Measurements from ENCODE around the gene ZDHHC7. TPM values are rescaled to one million over a fixed set of nuclear protein-coding genes. Genes with fewer than 3 reads are reported as not detected.

Gene ZDHHC7
- total RNA-seq, 1 donor from 2014 or later = 79.7 TPM

DNA sequence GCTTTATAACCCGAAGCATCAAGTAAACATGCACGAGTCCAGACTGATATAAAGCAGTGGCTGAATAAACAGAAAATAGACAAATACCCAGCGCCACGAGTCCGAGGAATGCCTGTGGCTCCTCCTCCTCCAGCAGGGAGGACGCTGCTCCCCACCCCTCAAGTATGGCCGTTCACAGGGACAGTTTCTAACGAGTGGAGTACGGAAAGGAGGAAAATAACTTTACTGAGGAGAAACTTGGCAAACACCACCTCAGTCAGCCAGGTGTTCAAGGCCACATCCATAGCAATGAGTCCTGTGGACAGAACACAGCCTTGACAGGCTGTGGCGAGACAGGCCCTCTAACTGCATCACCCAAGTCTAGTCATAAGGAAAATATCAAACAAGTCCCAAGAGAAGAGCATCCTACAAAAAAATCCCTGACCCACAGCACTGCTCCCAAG is 9.2 kb downstream of the ZDHHC7 start:
- ATAC-seq (no peak), DNase-seq (no peak)
- Histone ChIP-seq H3K27me3 (no peaks in the 10 kb centered on the region), H3K27ac (peak overlapping the region; percentile 71), H3K4me1 (peaks cover 68% of the 10 kb centered on the region), H3K9me3 (no peaks in the 10 kb centered on the region), H3K36me3 (peaks cover 15% of the 10 kb centered on the region), H3K4me3 (no peak overlapping the region)
- TF ChIP-seq, protein P1, sequence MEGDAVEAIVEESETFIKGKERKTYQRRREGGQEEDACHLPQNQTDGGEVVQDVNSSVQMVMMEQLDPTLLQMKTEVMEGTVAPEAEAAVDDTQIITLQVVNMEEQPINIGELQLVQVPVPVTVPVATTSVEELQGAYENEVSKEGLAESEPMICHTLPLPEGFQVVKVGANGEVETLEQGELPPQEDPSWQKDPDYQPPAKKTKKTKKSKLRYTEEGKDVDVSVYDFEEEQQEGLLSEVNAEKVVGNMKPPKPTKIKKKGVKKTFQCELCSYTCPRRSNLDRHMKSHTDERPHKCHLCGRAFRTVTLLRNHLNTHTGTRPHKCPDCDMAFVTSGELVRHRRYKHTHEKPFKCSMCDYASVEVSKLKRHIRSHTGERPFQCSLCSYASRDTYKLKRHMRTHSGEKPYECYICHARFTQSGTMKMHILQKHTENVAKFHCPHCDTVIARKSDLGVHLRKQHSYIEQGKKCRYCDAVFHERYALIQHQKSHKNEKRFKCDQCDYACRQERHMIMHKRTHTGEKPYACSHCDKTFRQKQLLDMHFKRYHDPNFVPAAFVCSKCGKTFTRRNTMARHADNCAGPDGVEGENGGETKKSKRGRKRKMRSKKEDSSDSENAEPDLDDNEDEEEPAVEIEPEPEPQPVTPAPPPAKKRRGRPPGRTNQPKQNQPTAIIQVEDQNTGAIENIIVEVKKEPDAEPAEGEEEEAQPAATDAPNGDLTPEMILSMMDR (IDR thresholded peaks at IDR 0.05) = no peak
- intact Hi-C loops (cut with DNase I) = no loop called here

DNA sequence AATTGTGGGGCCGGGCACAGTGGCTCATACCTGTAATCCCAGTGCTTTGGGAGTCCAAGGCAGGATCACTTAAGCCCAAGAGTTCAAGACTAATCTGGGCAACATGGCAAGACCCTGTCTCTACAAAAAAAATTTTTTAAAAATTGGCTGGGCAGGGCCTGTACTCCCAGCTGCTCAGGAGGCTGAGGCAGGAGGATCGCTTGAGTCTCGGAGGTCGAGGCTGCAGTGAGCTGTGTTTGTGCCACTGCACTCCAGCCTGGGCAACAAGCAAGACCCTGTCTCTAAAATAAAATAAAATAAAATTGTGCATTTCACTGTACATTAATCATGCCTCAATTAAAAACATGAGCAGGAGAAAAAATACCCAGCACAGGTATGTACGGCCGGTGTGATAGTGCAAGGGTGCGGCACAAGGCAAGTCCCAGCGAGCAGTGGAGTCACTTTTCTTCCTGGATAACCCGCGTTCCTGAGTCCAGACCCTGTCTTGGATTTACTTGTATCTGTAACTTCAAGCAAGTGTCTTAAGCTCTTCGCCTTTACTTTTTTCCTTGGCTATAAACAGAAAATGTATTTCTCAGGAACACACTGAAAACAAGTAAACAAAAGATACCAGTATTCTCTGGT is 11.4 kb downstream of the ZDHHC7 start:
- no peak for DNase-seq
- H3K27me3 ChIP-seq = no peaks in the 10 kb centered on the region
- no peak for ATAC-seq
- peak overlapping the region; percentile 74 for H3K27ac ChIP-seq
- H3K9me3 ChIP-seq = no peaks in the 10 kb centered on the region
- TF ChIP-seq, protein P1 (IDR thresholded peaks at IDR 0.05) = no peak
- H3K4me1 ChIP-seq = peaks cover 65% of the 10 kb centered on the region
- peaks cover 15% of the 10 kb centered on the region for H3K36me3 ChIP-seq
- no peak overlapping the region for H3K4me3 ChIP-seq
- intact Hi-C loops (cut with DNase I) = no loop called here

DNA sequence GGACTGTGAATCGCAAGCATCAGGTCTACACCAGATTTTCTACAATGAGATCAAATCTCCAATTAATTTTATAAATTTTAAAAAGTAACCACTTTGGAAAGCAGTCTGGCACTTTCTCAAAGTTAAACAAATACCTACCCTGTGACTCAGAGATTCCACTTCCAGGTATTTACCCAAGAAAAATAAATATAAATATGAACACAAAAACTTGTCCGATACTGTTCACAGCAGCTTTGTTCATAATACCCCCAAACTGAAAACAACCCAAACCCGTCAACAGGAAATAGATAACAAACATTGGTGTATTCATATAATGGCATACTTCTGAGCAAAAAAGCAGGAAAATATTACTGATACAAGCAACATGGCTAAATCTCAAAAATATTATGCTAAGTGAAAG is 12.1 kb downstream of the ZDHHC7 start:
- Histone ChIP-seq H3K36me3 (peaks cover 18% of the 10 kb centered on the region), H3K9me3 (no peaks in the 10 kb centered on the region), H3K4me1 (peaks cover 65% of the 10 kb centered on the region), H3K4me3 (no peak overlapping the region), H3K27me3 (no peaks in the 10 kb centered on the region), H3K27ac (peak overlapping the region; percentile 74)
- DNase-seq = no peak
- TF ChIP-seq, protein P1 (IDR thresholded peaks at IDR 0.05) = no peak
- intact Hi-C loops (cut with DNase I) = no loop called here
- no peak for ATAC-seq

DNA sequence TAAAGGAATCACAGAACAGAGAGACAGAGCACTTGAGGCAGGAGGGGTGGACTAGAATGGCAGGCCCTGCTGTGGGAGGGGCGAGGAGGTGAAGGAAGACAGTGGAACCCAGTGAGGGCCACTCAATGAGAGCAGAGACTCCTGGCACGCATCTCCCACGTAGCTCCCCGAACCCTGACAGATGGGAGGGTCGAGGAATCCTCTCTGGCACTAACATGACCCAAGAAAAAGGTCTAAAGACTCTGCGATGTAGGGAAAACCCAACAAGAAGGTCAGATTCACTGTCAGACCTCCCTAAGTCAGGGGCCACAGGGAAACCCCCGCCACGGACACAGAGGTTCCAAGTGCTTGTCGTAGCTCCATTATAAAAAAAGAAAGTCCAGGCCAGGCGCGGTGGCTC is 15.0 kb downstream of the ZDHHC7 start:
- no peaks in the 10 kb centered on the region for H3K27me3 ChIP-seq
- intact Hi-C loops (cut with DNase I) = no loop called here
- TF ChIP-seq, protein P1 (IDR thresholded peaks at IDR 0.05) = no peak
- ATAC-seq (no peak), DNase-seq (no peak)
- H3K27ac ChIP-seq = peak overlapping the region; percentile 66
- peaks cover 62% of the 10 kb centered on the region for H3K4me1 ChIP-seq
- no peak overlapping the region for H3K4me3 ChIP-seq
- H3K36me3 ChIP-seq = peaks cover 36% of the 10 kb centered on the region
- H3K9me3 ChIP-seq = no peaks in the 10 kb centered on the region

DNA sequence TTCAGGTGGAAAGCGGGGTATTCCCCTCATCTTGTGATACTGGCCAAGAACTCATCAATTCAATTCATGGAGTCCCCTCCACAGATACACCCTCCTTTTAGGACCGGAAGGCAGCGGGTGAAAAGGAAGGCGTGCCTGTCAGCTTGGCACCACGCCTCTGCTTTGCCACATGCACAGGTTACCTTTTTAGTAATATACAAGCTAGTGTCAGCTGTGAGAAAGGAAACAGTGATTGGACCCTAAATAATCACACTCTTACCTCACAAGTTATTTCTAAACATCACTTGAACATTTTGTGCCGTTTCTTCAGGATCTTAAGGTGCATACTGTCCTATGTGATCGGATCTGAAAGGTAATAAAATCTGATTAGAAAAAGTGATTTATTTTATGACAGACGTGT is 15.7 kb downstream of the ZDHHC7 start:
- TF ChIP-seq, protein P1 (IDR thresholded peaks at IDR 0.05) = no peak
- ATAC-seq = peak; percentile 38
- peak; percentile 72 for DNase-seq
- H3K27ac ChIP-seq = peak overlapping the region; percentile 84
- peaks cover 42% of the 10 kb centered on the region for H3K36me3 ChIP-seq
- no peaks in the 10 kb centered on the region for H3K9me3 ChIP-seq
- H3K4me3 ChIP-seq = no peak overlapping the region
- H3K4me1 ChIP-seq = peaks cover 58% of the 10 kb centered on the region
- H3K27me3 ChIP-seq = no peaks in the 10 kb centered on the region
- intact Hi-C loops (cut with DNase I) = no loop called here

DNA sequence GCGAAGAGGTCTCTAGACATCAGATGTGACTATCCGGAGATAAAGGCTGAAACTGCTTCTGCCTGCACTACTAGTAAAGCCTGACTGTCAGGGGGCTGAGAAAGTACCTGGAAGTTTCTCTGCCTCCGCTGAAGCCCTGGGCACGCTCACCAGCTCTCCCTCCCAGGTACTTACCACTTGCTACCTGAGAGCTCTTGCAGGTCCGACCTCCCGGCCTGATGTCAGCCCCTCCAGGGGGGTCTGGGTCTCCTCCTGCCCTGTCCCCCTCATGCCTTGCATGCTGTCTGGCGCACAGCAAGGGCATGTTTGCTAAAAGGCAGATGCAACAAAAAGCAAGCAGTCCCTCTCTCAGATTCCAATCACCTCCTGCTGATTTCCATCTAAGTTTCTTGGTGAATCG is 17.4 kb downstream of the ZDHHC7 start:
- H3K27me3 ChIP-seq = no peaks in the 10 kb centered on the region
- peaks cover 51% of the 10 kb centered on the region for H3K36me3 ChIP-seq
- DNase-seq (no peak), ATAC-seq (peak; percentile 14)
- peak overlapping the region; percentile 84 for H3K27ac ChIP-seq
- no peaks in the 10 kb centered on the region for H3K9me3 ChIP-seq
- intact Hi-C loops (cut with DNase I) = no loop called here
- TF ChIP-seq, protein P1 (IDR thresholded peaks at IDR 0.05) = no peak
- H3K4me3 ChIP-seq = no peak overlapping the region
- peaks cover 47% of the 10 kb centered on the region for H3K4me1 ChIP-seq

All from upper lobe of right lung (tissue), 1 donor.